Keratinocyte (primary cell): ENCODE data around the gene SLC23A2.
"Not testable (repeated sequence)": the region's sequence is repeated elsewhere in the genome, so short reads cannot be mapped to it uniquely, and the experiment has no call there.

Experiments
- CTCF ChIP-seq, 3 experiments: IDR thresholded peaks in 1 of 3; conservative IDR thresholded peaks in 1 of 3; optimal IDR thresholded peaks in 1 of 3; 2 replicates in 2 of 3; 3 replicates in 1 of 3; pipeline versions ENCODE3 to v1.5.1; 2011; ENCODE audit warnings: low read length in 3 of 3, mild to moderate bottlenecking in 3 of 3, moderate library complexity in 2 of 3, control low read depth in 1 of 3, inconsistent platforms in 1 of 3; ENCODE audit not compliant: insufficient read depth in 2 of 3; ENCODE audit errors: extremely low read depth in 1 of 3
- EZH2 ChIP-seq: IDR thresholded peaks from one replicate; pipeline ENCODE4 v1.6.1; 2012; ENCODE audit warnings: inconsistent platforms, mild to moderate bottlenecking, low read length, moderate library complexity

GRCh38 chr20:4878099-4878498 is 123.2 kb downstream of the SLC23A2 start:
- TF ChIP-seq CTCF (optimal IDR thresholded peaks at IDR 0.05 in 1 of 3, IDR thresholded peaks at IDR 0.05 in 1 of 3, conservative IDR thresholded peaks at IDR 0.05 in 1 of 3; ENCODE audit: extremely low read depth in 1 of 3, insufficient read depth in 2 of 3, low read length in 3 of 3); EZH2: not testable (repeated sequence)
